NCI-H460 (cell line): ENCODE measurements around the gene RHOBTB3. TPM values are rescaled to one million over a fixed set of nuclear protein-coding genes. Genes with fewer than 3 reads are reported as not detected.
"Not testable (repeated sequence)": the region's sequence is repeated elsewhere in the genome, so short reads cannot be mapped to it uniquely, and the experiment has no call there.

ENCODE experiments used
- DNase-seq: peaks from one replicate; pipeline ENCODE4 v3.0.0-alpha.2; 2016; ENCODE audit warnings: low read depth; ENCODE audit errors: extremely low read depth
- total RNA-seq: library from RNA; depleted of rRNA; stranded (reverse); fragments of >200 nt; shearing (Covaris generic); gene quantifications from 2 replicates; pipeline ENCODE4 v1.2.3, GENCODE V29; 2014

The RHOBTB3 gene
- total RNA-seq, 1 experiment from 2014 or later = 148 TPM

GRCh38 chr5:95816776-95817175 lies 85.6 kb downstream of the RHOBTB3 start:
- no peak for DNase-seq

DNA sequence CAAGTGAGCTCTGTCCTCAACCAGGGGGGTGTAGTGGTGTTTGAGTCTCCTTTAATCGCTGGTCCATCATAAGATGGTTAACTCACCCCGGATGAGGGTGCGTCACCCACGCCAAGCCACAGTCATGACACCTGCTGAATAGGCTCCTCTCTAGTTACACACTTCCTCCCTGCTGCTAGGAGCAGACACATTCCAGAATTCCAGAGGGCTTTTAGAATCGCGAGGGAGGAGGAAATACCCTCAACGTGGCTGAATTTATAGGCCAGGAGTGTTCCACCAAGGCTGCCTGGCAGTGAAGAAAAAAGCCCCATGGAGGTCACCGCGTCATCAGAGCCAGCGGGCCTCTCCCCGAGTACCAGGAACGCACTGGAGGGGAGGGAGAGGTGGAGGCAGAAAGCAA lies 86.3 kb downstream of the RHOBTB3 start:
- no peak for DNase-seq

- DNase-seq = no peak
Observed at GRCh38 chr5:95818181-95819147, 87.3 kb downstream of the RHOBTB3 start.

DNA sequence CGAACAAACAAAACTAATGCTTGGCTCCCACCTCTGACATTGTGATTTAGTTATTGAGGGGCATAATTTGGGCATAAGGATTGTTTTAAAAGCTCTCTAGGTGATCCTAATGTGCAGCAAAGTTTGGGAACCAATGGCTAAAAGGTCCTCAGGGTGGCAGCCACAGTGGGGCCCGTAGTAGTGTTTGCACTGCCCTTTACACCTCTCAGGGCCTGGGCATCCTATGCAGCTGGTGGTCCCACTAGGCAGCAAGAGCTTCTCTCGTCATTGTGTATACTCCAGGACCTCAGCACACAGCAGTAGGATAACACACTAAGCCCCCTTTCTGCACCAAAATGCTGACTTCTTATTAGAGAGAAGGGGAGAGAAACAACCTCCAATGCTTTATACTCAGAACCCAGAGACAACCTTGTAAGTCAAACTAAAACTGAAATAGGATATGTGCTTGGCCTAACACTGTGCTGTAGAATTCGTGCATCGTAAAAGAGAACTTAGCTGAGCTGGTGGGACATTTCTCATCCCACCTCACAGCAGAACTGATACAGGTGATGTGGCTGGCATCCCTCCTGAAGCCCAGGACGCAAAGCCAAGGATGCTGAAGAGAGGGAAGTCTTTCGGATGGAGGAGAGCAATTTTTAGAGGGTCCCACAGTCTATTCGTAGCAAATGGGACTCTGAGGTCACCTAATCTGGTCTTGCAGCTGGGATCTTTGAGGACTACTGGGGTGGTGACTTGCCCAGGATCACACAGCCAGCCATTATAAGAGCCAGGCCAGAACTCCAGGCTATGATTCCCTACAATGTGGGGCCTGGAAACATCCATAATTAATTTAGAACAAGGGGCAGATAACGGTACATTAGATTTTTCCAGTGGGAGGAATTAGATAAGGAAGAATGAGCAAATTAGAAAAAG lies 90.2 kb downstream of the RHOBTB3 start:
- DNase-seq = no peak

GRCh38 chr5:95822043-95822541 lies 91.0 kb downstream of the RHOBTB3 start:
- no peak for DNase-seq

GRCh38 chr5:95822542-95823181 lies 91.5 kb downstream of the RHOBTB3 start, which contains the start of gene GLRX:
Gene GLRX (minus strand): TSS chr5:95822726. CDS start chr5:95822662, 64 bp downstream.
- DNase-seq = peak; percentile 95

GRCh38 chr5:95823218-95823737 lies 92.1 kb downstream of the RHOBTB3 start:
- DNase-seq = no peak

DNA sequence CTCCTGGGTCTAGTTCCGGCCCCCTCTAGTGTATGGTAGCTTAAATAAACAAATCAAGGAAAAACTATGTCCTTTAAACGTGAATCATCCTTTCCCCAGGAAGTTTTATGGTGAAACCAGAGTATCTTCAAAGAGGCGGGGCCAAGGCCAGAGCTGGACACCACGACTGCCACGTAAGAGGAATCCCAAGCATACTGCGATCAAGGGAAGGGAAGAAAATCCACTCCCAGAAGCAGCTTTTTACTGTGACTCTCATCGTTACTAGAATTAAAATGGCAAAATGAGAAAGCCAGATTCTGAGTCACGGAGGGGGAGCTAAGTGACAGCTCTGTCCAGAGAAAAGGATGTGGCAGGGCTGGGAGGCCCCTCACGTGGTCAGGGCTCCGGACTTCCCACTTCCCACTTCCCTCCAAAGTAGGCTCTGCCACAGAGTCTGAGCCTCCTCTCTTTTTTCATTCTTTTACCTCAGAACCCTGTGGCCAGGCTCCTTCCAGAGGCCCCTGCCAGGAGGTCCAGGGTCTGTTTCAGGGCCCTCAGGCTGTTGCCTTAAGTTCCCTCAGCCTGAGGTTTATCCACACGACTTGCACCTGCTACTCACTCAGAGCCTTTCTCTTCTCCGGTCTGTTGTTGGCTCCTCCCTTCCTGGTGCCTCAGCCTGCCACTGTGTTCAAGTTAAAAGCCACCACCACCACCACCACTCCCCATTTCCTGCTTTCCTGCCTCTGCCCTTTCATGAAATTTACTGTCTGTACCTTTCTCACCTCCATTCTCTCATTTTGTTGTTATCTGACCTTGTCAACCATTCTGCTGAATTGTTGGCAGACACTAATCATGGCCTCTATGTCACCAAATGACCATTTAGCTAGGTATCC lies 92.8 kb downstream of the RHOBTB3 start:
- peak; percentile 95 for DNase-seq

DNA sequence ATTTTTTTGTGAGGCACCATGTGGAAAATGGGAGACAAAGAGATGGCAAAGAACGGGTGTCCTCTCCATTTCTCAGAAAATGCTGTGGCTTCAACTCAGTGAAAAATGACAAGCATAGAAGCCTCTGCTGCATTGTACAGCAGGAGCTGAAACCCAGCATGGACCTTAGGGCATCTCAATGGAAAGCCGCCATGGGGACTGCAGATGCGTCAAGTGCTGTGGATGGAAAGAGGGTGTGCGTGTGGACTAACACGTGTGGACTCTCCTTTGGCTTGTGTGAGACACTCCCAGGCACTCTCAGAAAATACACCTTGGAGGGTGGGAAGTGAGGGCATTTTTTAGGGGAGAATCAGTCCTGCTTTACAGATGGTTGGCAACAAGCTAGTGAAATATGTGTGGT lies 93.6 kb downstream of the RHOBTB3 start:
- DNase-seq = no peak

DNA sequence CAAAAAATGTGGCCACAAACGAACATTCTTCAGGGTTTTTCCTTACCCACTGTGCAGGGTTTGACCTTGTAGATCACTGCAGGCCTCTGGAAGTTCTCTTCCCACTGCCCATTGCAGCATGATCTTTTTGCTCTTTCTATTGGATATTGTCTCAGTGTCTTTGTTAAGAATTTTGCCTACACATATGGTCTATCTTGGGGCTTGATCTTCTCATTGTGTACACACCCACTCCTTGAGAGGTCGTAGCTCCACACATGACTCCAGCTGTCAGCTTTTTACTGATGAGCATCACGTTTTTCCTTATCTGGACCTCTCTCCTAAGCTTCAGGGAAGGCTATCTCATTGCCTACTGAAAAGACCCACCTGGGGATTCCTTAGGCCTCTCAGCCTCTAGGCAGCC lies 94.4 kb downstream of the RHOBTB3 start:
- DNase-seq = no peak

GRCh38 chr5:95826949-95827891 lies 96.1 kb downstream of the RHOBTB3 start:
- DNase-seq = no peak

DNA sequence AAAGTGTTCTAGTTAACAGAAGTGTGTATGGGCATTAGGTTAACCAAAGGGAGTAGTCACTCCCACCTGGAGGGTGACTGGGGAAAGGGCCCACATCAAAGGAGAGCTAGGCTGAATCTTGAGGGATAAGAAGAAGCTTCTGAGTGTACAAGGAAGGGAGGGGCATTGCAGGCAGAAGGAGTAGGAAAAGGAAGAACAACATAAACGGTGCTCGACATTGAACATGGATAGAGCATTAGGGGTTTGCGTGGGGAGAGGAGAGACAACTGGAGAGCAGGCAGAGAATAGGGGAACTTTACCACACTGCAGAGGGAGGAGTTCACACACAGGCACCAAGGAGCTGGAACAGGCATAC lies 96.7 kb downstream of the RHOBTB3 start:
- DNase-seq = no peak

DNA sequence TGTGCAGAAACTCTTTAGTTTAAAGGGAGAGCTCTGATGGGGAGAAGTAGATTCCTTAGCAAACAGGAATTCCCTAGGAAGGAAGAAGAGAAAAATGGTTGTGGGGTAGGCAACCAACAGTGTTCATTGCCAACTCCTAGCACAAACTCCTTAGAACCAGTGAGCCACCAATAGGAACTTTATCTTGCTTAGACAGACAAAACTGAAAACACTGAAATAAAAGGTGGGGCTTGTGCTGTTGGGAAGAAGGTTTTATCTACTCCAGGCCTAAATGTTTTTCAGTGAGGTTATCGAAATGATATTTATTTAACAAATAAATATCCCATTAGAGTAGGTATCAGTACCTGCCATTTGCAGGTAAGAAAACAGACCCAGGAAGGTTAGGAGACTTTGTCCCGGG lies 99.1 kb downstream of the RHOBTB3 start:
- DNase-seq = no peak

GRCh38 chr5:95832664-95833063 lies 101.5 kb downstream of the RHOBTB3 start:
- no peak for DNase-seq

GRCh38 chr5:95835682-95836385 lies 104.7 kb downstream of the RHOBTB3 start:
- DNase-seq = no peak

DNA sequence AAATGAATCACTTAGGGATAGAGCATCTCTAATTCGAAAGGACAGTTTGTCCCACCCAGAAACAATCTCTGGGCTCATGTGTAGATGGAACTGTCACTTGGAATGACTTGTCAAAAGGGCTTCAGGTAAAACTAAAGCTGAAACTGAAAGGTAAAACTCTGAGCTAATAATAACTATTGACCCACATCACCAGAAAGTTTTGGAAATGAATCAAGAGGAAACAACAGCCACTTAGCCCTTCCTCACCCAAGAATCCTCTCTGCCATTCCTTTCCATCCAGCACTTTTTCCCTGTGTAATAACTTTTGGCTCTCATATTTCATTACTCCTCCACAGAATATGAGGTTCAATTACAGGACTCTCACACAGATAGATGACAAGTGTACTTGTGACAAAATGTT lies 105.4 kb downstream of the RHOBTB3 start:
- no peak for DNase-seq

GRCh38 chr5:95836971-95837370 lies 105.8 kb downstream of the RHOBTB3 start:
- DNase-seq = not testable (repeated sequence)

GRCh38 chr5:95837492-95837891 lies 106.4 kb downstream of the RHOBTB3 start:
- no peak for DNase-seq
